ENCODE measurements around the gene PLA2G12B. TPM values are rescaled to one million over a fixed set of nuclear protein-coding genes. Genes with fewer than 3 reads are reported as not detected.

Gene PLA2G12B
- total and polyA plus RNA-seq, 8 donors: not detected

- Histone ChIP-seq H3K36me3 (no peaks in the 10 kb centered on the region), H3K27ac (no peak overlapping the region), H3K4me3 (no peak overlapping the region), H3K27me3 (peaks cover 0 to 3% (median 0%) of the 10 kb centered on the region in 4 donors), H3K4me1 (no peaks in the 10 kb centered on the region), H3K9me3 (no peaks in the 10 kb centered on the region)
- WGBS, 2 donors: 84 to 93% methylated on average over 20 of the region's 20 CpGs
- no peak for DNase-seq
- intact Hi-C loops (cut with DNase I): no loop called here
- TF ChIP-seq CTCF (IDR thresholded peaks at IDR 0.05): no peak
- no peak for FAIRE-seq
- no peak for ATAC-seq
These were observed 22.2 kb downstream of the PLA2G12B start for GRCh38 chr10:72932259-72933015.

GRCh38 chr10:72930276-72930675 lies 24.3 kb downstream of the PLA2G12B start:
- no peak overlapping the region for H3K4me3 ChIP-seq
- H3K9me3 ChIP-seq: no peaks in the 10 kb centered on the region
- TF ChIP-seq CTCF (IDR thresholded peaks at IDR 0.05): no peak
- no peaks in the 10 kb centered on the region for H3K36me3 ChIP-seq
- no peak overlapping the region for H3K27ac ChIP-seq
- DNase-seq (no peak), ATAC-seq (no peak), FAIRE-seq (no peak)
- no peaks in the 10 kb centered on the region for H3K4me1 ChIP-seq
- WGBS, 2 donors: 74 to 75% methylated on average over 2 of the region's 2 CpGs
- intact Hi-C loops (cut with DNase I): no loop called here
- H3K27me3 ChIP-seq: peaks cover 0 to 3% (median 0%) of the 10 kb centered on the region in 4 donors

- WGBS, 2 donors: 84 to 92% methylated on average over 5 of the region's 5 CpGs
- Histone ChIP-seq H3K4me1 (no peaks in the 10 kb centered on the region), H3K27me3 (no peaks in the 10 kb centered on the region), H3K27ac (no peak overlapping the region), H3K4me3 (no peak overlapping the region), H3K36me3 (no peaks in the 10 kb centered on the region), H3K9me3 (no peaks in the 10 kb centered on the region)
- no peak for DNase-seq
- intact Hi-C loops (cut with DNase I): no loop called here
- no peak for FAIRE-seq
- no peak for TF ChIP-seq CTCF (IDR thresholded peaks at IDR 0.05)
- ATAC-seq: no peak
These were observed 25.8 kb downstream of the PLA2G12B start for GRCh38 chr10:72928798-72929197.

- H3K27me3 ChIP-seq: no peaks in the 10 kb centered on the region
- ATAC-seq: no peak
These were observed 27.1 kb downstream of the PLA2G12B start for GRCh38 chr10:72927485-72927884.

More at GRCh38 chr10:72927485-72927884, 27.1 kb downstream of the PLA2G12B start:
- Histone ChIP-seq H3K27ac (no peak overlapping the region), H3K4me1 (no peaks in the 10 kb centered on the region), H3K4me3 (no peak overlapping the region), H3K36me3 (no peaks in the 10 kb centered on the region), H3K9me3 (no peaks in the 10 kb centered on the region)
- TF ChIP-seq CTCF (IDR thresholded peaks at IDR 0.05): no peak
- DNase-seq (no peak), FAIRE-seq (no peak)
- 73 to 80% methylated on average over 5 of the region's 5 CpGs for WGBS, 2 donors
- intact Hi-C loops (cut with DNase I): no loop called here

Data from pancreas (tissue), 10 donors.